ENCODE data around the gene KIAA1143.
A peak's percentile ranks its signal among the peaks of the same experiment; 100 is the strongest.

KIAA1143 gene

DNA sequence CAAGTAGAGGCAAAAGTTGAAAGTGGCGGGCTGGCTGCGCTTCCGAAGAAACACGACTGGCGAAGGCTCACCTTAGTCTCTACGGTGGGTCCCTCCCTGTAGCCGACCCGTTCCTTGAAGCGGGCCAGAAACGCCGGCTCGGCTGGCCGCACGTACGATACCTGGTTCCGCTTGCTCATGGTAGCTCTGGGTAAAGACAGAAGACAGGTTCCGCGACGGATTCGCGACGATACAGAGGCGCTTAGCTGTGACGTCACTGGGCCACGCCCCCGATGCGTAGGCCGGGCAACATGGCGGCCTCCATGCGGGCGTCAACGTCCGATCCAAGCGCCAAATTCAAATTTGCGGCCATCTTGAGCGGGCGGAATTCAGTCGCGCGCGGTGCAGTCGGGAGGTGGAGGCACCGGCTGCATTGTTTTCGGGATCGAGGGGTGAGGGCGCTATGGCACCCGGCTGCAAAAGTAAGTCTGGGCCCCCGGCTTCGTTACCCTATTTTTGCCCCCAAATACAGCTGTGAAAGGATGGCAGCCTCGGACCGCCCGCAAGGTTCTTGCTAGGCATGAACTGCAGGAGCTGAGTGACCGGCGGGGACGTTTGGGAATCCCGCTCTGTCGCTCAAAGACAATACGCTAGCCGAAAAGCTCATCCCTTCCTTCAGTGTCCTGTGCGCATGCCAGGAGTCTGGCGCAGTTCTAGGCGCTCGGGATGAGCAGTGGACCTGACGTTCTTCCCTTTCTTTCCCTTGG, at the start of gene KIAA1143, which contains the start of gene KIF15:
KIAA1143 (minus strand) TSS at position 196 of the 746 bp plus-strand sequence; CDS start at position 179, 17 bp downstream.
KIF15 (plus strand) TSS at position 371 of the 746 bp plus-strand sequence; CDS start at position 443, 72 bp downstream.
- DNase-seq (ENCODE audit: low read depth in 3 of 3): peak; percentile 95 to 98 (median 97)

DNA sequence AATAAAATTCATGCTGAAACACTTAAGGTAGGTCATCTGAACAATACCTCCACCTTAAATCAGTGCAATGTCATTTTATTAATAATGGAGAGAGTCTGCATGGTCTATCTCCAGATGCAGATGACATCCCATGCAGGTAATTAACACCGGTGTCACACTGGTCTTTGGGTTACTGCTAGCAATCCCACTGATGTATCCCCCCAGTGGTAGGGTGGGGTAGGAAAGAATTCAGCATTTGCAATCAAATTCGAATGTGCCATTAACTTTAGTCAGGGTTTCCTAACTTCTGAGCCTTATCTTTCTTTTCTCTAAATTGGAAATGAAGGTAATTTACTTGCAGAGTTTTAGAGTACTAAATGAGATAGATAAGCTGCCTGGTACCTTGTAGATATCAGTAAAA, 44.5 kb upstream of the KIAA1143 start:
- no peak for DNase-seq (ENCODE audit: low read depth in 3 of 3)

DNA sequence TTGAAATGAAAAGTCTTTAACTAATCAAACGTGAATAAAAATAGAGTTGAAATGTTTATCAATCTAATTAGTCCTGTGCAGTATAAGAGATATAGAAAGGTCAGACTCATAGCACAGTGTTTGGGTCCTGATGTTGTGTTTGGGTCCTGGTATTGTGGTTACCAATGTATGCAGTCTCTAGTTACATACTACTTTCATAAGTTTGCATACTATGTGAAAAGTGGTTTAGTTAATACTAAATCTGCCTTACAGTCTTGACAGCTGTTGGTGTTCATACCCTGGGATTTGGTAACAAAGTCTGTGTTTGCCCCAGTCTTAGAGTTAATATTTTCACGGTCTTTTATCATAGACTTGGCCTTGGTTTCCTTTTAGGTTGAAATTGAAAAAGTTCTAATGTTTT, 41.9 kb upstream of the KIAA1143 start:
- DNase-seq (ENCODE audit: low read depth in 3 of 3): no peak

DNA sequence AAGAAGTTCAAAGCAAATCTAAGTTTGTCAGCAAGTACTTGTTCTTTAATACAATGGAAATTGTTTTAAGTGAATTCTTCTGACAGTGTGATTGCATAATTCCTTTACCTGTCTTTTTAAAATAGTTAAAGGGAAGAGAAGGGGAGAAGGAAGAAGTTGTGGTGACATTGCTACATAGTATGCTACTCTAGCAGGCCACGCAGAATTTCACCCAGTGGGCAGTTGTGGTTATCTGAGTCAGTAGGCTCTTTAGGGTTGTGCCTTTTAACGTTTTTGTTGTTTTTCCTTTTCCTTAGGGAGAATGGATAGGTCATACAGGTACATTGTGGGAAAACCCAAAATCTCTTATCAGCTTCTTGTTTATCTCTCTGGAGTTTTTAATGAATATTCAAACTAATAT, 40.6 kb upstream of the KIAA1143 start:
- no peak for DNase-seq (ENCODE audit: low read depth in 3 of 3)

DNA sequence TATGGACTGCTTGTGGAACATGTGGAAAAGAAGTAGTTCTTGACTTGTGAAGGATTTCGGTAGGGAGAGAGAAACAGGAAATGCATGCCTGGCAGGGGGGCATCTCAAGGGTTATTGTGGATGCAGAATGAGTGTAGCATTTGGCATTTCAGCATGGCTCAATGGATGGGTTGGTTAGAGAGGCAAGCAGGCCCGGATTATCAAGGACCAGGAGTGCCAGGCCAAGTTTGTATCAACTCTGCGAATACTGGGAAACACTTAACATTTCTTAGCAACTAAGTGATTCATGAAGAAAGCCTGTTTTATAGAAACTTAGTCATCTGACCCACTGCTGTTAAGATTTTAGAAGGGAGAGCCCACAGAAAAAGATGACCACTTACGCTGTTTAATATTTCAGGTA, 33.8 kb upstream of the KIAA1143 start:
- no peak for DNase-seq (ENCODE audit: low read depth in 3 of 3)

DNA sequence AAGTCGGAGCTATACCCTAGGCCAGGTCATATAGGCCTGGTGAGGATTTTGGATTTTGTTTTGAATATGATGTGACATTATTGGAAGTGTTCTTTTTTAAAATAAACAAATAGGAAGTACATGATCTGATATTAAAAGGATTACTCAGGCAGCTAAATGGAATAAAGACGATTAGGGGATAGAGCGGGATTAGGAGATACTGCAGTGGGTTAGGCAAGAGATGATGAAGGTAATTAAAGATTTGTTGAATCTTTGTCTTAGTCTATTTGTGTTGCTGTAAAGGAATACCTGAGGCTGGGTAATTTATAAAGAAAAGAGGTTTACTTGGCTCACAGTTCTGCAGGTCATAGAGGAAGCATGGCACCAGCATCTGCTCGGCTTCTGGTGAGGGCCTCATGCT, 21.5 kb upstream of the KIAA1143 start:
- no peak for DNase-seq (ENCODE audit: low read depth in 3 of 3)

DNA sequence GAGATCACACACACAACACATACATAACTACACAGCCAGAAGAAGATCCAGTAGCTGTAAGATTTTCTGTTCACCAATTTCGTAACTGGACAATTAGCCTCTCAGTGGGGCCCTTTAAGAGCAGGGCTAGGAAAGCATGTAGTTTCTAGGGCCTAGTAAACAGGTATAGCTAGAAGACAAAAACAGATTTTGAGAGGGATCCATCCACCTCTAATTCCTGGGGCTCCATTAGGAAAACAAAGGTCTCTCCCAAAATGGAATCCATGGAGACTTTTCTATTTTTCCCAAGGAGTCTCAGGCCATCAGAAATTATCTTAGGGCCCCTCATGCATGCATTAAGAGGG, 10.7 kb upstream of the KIAA1143 start:
- no peak for DNase-seq (ENCODE audit: low read depth in 3 of 3)

DNA sequence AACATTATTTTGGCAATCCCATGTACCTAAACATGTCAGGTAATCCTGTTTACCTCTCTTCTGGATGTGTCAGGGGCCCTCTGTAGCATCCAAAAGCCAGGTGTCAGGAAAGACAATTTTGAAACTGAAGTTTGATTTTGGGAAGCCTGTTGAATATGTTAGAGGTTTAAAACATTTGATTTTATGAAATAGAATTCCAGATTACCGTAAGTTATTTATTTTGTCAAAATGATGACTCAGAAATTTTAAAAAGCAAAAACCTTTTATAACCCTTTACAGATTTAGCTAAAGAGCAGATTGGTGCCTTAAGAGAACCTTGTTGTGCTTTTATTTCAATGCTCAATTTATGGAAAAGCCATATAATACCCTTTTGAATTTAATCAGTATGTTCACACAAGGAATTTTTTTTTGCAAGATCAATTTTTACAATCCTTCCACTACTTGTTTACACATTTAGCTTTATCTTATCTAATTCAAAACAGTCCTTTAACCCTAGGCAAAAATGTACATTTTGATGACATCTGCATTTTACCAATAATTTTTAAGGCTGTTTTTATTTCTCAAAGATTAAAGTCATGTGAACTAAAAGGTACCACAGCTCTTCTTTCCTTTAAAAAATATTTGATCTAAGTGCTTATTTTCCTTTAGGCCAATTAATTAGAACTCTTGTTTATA, 10.1 kb upstream of the KIAA1143 start:
- DNase-seq (ENCODE audit: low read depth in 3 of 3): no peak

DNA sequence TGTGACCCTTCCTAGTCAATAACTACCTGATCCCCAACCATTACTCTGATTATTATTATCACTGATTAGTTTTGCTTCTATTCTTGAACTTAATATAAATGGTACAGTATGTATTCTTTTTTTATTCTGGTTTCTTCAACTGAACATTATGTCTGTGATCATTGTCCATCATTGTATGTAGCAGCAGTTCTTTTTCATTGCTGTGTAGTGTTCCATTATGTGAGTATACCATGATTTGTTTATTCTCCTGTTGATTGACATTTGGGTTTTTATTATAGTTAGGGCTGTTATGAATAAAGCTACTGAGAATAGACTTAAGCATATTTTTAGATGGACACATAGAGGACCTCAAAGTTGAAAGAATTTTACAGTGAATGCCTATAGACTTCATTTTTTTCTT, 2.8 kb upstream of the KIAA1143 start:
- no peak for DNase-seq (ENCODE audit: low read depth in 3 of 3)

DNA sequence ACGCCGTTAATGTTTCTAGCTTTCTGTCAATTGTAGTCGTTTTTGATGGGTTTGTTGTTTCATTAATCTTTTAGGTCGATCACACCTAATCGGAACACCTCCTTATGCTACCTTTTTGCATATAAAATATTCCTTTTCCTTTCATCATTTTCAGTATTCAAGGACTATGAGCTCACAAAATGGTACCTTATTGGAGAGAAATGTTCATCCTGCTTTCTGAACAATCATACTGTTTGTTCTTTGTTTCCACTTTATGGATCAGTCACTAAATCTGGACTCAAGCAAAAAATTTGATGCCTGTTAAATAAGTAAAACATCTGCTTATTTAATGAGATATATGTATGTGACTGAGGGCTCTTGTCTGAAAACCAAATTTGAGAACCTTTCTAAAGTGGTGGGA, 1.3 kb upstream of the KIAA1143 start:
- DNase-seq (ENCODE audit: low read depth in 3 of 3): no peak

DNA sequence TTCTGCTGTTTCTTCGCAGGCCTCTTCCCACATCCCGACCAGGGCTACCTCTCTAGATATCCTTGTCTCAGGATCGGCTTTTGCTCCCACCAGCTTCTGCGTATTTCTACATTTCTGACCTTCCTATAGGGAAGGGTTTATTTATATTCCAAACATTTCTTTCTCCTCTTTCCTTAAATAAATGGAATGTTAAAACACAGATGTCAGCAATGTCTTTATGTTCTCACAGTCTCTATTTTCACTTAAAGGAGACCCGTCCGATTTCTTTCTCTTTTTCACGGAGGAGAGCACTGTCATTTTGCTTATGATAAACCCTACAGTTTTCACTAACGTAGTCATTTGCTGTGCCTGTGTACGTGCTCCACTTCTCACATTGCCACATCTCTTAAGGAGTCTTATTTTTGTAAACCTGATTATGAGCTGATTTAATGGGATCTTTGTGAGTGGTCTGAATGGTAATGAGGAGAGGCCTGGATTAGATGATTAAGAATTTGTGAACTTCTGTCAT, 805 bp upstream of the KIAA1143 start:
- no peak for DNase-seq (ENCODE audit: low read depth in 3 of 3)

DNA sequence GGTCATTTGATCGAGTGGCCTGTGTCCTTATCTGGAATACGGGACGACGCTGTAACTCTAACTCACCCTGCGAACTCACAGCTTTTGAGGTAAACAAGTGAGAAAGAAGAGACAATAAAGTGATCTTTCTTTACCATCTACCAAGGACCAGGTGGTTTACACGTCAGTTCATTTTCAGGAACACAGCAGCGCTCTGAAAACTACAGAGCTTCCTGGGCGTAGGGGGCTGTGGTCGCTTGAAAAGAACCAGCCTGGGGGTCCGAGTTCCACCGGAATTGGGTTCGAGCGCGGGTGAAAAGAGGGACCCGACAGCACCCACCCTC, 357 bp downstream of the KIAA1143 start:
- DNase-seq (ENCODE audit: low read depth in 3 of 3): peak in 1 of 3 experiments; percentile 2

DNA sequence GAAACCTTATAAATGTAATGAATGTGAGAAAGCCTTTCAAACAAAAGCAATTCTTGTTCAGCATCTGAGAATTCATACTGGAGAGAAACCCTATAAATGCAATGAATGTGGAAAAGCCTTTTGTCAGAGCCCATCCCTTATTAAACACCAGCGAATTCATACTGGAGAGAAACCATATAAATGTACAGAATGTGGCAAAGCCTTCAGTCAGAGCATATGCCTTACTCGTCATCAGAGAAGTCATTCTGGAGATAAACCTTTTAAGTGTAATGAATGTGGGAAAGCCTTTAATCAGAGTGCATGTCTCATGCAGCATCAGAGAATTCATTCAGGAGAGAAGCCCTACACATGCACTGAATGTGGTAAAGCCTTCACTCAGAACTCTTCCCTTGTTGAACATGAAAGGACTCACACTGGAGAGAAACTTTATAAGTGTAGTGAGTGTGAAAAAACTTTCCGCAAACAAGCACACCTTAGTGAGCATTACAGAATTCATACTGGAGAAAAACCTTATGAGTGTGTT, 26.7 kb downstream of the KIAA1143 start:
- DNase-seq (ENCODE audit: low read depth in 3 of 3): no peak

DNA sequence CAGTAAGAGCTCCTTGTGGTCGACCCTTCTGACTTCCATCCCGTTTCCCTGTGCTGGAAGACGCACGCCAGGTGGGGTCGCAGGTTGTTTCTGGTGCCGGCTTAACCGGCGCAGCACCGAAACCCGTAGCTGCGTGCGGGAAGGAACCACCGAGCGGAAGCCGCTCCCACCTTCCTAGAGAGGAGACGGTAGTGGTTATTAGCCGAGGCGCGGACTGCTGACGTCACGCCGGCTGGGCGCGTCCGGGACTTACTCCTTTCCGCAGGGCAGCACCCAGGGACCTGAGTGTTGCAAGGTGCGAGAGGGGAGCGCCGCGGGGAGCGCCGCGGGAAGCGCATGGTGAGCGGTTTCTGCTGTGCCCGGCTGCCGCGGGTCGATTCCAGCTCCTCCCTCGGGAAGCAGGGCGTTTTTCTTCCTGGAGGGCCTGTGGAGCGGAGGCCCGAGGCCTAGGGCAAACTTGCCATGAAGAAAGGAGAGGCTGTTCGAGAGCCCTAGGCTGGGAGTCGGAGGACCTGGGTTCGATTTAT, 32.0 kb downstream of the KIAA1143 start, which contains the start of gene ZNF501:
ZNF501 (plus strand) TSS at position 252 of the 527 bp plus-strand sequence. CDS start 4,787 bp downstream, outside the sequence.
- DNase-seq (ENCODE audit: low read depth in 3 of 3): peak; percentile 63 to 79 (median 77)

DNA sequence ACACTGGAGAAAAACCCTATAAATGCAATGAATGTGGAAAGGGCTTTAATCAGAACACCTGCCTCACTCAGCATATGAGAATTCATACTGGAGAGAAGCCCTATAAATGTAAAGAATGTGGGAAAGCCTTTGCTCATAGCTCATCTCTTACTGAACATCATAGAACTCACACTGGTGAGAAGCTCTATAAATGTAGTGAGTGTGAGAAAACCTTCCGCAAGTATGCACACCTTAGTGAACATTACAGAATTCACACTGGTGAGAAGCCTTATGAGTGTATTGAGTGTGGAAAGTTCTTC, 39.4 kb downstream of the KIAA1143 start:
- no peak for DNase-seq (ENCODE audit: low read depth in 3 of 3)

DNA sequence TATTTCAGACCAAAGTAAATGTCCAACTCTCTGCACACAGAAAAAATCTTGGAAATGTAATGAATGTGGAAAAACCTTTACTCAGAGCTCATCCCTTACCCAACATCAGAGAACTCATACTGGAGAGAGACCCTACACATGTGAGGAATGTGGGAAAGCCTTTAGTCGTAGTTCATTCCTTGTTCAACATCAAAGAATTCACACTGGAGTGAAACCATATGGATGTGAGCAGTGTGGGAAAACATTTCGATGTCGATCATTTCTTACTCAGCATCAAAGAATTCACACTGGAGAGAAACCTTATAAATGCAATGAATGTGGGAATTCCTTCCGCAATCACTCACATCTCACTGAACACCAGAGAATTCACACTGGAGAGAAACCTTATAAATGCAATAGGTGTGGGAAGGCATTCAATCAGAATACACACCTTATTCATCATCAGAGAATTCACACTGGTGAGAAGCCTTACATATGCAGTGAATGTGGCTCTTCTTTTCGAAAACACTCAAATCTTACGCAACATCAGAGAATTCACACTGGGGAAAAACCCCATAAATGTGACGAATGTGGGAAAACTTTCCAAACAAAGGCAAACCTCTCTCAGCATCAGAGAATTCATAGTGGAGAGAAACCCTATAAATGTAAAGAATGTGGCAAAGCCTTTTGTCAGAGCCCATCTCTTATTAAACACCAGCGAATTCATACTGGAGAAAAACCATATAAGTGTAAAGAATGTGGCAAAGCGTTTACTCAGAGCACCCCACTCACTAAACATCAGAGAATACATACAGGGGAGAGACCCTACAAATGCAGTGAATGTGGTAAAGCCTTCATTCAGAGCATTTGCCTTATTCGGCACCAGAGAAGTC, 40.0 kb downstream of the KIAA1143 start:
- DNase-seq (ENCODE audit: low read depth in 3 of 3): no peak

DNA sequence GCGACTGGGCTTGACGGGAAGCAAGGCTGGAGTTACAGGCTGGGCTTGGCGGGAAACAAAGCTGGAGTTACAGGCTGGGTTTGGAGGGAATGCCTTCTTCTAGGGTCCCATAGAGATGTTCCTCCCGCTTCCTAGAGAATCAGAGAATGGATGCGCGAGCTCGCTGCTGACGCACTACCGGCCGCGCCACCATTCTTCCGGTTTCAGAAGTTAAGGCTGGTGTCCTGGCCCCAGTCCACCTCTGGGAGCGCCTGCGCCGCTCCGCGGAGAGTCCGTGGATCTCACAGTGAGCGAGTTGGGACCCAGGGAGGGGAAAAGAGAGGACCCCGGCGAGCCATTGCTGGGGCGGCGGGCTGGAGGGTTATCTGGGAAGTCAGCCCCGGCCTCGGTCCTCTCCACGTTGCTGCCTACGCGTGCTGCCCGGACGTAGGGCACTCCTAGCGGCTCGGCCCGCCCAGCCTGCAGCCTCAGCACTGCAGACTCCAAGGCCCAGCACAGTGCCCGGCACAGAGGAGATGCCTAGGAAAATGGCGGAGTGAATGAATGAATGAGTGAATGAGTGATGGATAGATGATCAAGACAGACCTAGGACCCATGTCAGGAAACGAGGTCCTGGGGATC, 48.9 kb downstream of the KIAA1143 start, which contains the start of gene ZNF502:
ZNF502 (plus strand) TSS at position 206 of the 621 bp plus-strand sequence. CDS start 7,602 bp downstream, outside the sequence.
- peak; percentile 2 to 50 (median 26) for DNase-seq (ENCODE audit: low read depth in 3 of 3)
